Choroid plexus epithelial cell (primary cell): Measurements from ENCODE around the gene CTNNA1.

ENCODE experiments used
- DNase-seq: peaks from one replicate; pipeline ENCODE4 v3.0.0-alpha.2; 2010; ENCODE audit warnings: low read depth
- H3K4me3 ChIP-seq: 2 replicates; pipeline ENCODE4 v1.5.1; 2011; ENCODE audit warnings: low read depth, mild to moderate bottlenecking, control low read depth, low read length, moderate library complexity
- CTCF ChIP-seq: conservative IDR thresholded peaks from 2 replicates; pipeline ENCODE4 v1.5.1; 2011; ENCODE audit warnings: low read depth, mild to moderate bottlenecking, control low read depth, inconsistent platforms, low read length, moderate library complexity

CTNNA1 gene

GRCh38 chr5:138930371-138931097 lies 177.3 kb downstream of the CTNNA1 start:
- H3K4me3 ChIP-seq = no peak overlapping the region
- DNase-seq = no peak
- no peak for TF ChIP-seq CTCF

- no peak for DNase-seq
- H3K4me3 ChIP-seq = no peak overlapping the region
- TF ChIP-seq CTCF = peak; percentile 27
These were observed 179.1 kb downstream of the CTNNA1 start for GRCh38 chr5:138932171-138932810.

GRCh38 chr5:138933522-138934290 lies 180.5 kb downstream of the CTNNA1 start:
- DNase-seq = no peak
- TF ChIP-seq CTCF = no peak
- H3K4me3 ChIP-seq = no peak overlapping the region

- no peak for TF ChIP-seq CTCF
- DNase-seq = no peak
- H3K4me3 ChIP-seq = no peak overlapping the region
These were observed 181.7 kb downstream of the CTNNA1 start for GRCh38 chr5:138934971-138935370.

GRCh38 chr5:138935466-138935865 lies 182.2 kb downstream of the CTNNA1 start:
- DNase-seq = no peak
- TF ChIP-seq CTCF = no peak
- no peak overlapping the region for H3K4me3 ChIP-seq

GRCh38 chr5:138936225-138936967 lies 183.2 kb downstream of the CTNNA1 start:
- no peak overlapping the region for H3K4me3 ChIP-seq
- no peak for TF ChIP-seq CTCF
- DNase-seq = no peak
